ENCODE results near the gene CREB3.

- no peak for TF ChIP-seq TAF1 (IDR thresholded peaks at IDR 0.05; ENCODE audit: low read depth, low read length)
- TF ChIP-seq POLR2A (IDR thresholded peaks at IDR 0.05; ENCODE audit: low read depth, low read length): no peak
- no peak for TF ChIP-seq POLR2AphosphoS5 (IDR thresholded peaks at IDR 0.05; ENCODE audit: low read depth, low read length)
- no peak for TF ChIP-seq SPI1 (IDR thresholded peaks at IDR 0.05; ENCODE audit: low read depth, low read length)
- no peak for TF ChIP-seq PAX5 (IDR thresholded peaks at IDR 0.05; ENCODE audit: insufficient read depth, low read length, severe bottlenecking)
Observed at GRCh38 chr9:35757892-35758275, 25.4 kb downstream of the CREB3 start.

All from GM12891 (cell line).